AG04449 (cell line): Measurements from ENCODE around the gene RAB35.

Experiments used
- CTCF ChIA-PET: fragments of 350-600 bp; formaldehyde crosslinking; extraction: SDS; loops from one replicate; lab custom pipeline; 2021; ENCODE audit warnings: antibody characterized with exemption; lab: Yijun Ruan, JAX
- POLR2A ChIA-PET: fragments of 400-600, 350-600 bp; formaldehyde crosslinking; extraction: SDS; loops from one replicate; lab custom pipeline; 2020; ENCODE audit warnings: antibody characterized with exemption, inconsistent platforms; lab: Yijun Ruan, JAX
- DNase-seq: peaks from one replicate; pipeline ENCODE4 v3.0.0-alpha.2; 2010; ENCODE audit warnings: low read depth, low spot score
- H3K4me3 ChIP-seq: 2 replicates; pipeline ENCODE4 v1.5.1; 2011; ENCODE audit warnings: low read depth, mild to moderate bottlenecking, control low read depth, low read length
- CTCF ChIP-seq: IDR thresholded peaks from one replicate; pipeline ENCODE4 v1.5.1; 2011; ENCODE audit warnings: mild to moderate bottlenecking, moderate library complexity, low read length, control low read depth, inconsistent platforms; ENCODE audit not compliant: insufficient read depth; ENCODE audit errors: missing control alignments

The RAB35 gene

GRCh38 chr12:120157678-120158077, 41.1 kb upstream of the RAB35 start:
- POLR2A ChIA-PET: interaction anchor here (0.7 kb wide), 1 partner anchor 42 kb away, joined by 3 read pairs; no protein-coding TSS in a partner anchor
- no peak for DNase-seq
- H3K4me3 ChIP-seq: no peak overlapping the region
- CTCF ChIA-PET: no interaction called here
- TF ChIP-seq CTCF: no peak

GRCh38 chr12:120156315-120157259, 40.0 kb upstream of the RAB35 start:
- ChIA-PET CTCF (no interaction called here), POLR2A (no interaction called here)
- H3K4me3 ChIP-seq: no peak overlapping the region
- TF ChIP-seq CTCF: no peak
- DNase-seq: no peak

GRCh38 chr12:120155072-120155471, 38.5 kb upstream of the RAB35 start:
- CTCF ChIA-PET: no interaction called here
- no peak for DNase-seq
- no peak for TF ChIP-seq CTCF
- POLR2A ChIA-PET: no interaction called here
- no peak overlapping the region for H3K4me3 ChIP-seq

GRCh38 chr12:120150919-120151525, 34.5 kb upstream of the RAB35 start:
- CTCF ChIA-PET: interaction anchor here (1.3 kb wide), 1 partner anchor 8 kb away, joined by 3 read pairs; no protein-coding TSS in a partner anchor

GRCh38 chr12:120148011-120148410, 31.5 kb upstream of the RAB35 start:
- TF ChIP-seq CTCF: no peak
- CTCF ChIA-PET: interaction anchor here (0.7 to 1.4 kb wide), 3 partner anchors 21 to 118 kb away, joined by 3 read pairs; no protein-coding TSS in a partner anchor
- POLR2A ChIA-PET: interaction anchor here (2.1 kb wide), 1 partner anchor 53 kb away, joined by 5 read pairs; the partner anchor contains the start of gene RPLP0
- H3K4me3 ChIP-seq: no peak overlapping the region
- DNase-seq: no peak

More at GRCh38 chr12:120150919-120151525, 34.5 kb upstream of the RAB35 start:
- POLR2A ChIA-PET: no interaction called here
- no peak for DNase-seq
- TF ChIP-seq CTCF: no peak
- H3K4me3 ChIP-seq: no peak overlapping the region

- no peak for DNase-seq
- ChIA-PET POLR2A (no interaction called here), CTCF (interaction anchor here (1.9 kb wide), 1 partner anchor 16 kb away, joined by 4 read pairs; no protein-coding TSS in a partner anchor)
- TF ChIP-seq CTCF: no peak
- no peak overlapping the region for H3K4me3 ChIP-seq
Observed at GRCh38 chr12:120145164-120145563, 28.6 kb upstream of the RAB35 start.
